ENCODE measurements around the gene MAP2K7.
A peak's percentile ranks its signal among the peaks of the same experiment; 100 is the strongest.

Gene MAP2K7

DNA sequence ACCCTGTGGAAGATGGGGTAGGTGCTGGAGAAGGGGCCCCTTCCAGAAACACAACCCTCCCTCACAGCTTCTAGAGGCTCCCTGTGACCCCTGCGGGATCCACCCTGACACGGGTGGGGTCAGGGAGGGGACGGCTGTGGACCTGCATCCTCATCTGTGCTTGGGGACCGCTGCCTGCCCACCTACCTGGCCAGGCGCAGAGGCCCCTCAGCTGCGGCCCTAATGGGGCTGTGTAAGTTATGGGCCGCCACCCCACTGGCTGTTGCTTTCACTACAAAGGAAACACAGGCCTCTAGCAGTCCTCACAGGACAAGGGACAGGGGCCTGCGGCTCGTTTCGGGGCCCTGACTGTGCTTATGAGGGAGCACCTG lies 29.2 kb downstream of the MAP2K7 start:
- H3K4me3 ChIP-seq (ENCODE audit: low read depth, low read length) = no peak overlapping the region
- TF ChIP-seq, protein P1, sequence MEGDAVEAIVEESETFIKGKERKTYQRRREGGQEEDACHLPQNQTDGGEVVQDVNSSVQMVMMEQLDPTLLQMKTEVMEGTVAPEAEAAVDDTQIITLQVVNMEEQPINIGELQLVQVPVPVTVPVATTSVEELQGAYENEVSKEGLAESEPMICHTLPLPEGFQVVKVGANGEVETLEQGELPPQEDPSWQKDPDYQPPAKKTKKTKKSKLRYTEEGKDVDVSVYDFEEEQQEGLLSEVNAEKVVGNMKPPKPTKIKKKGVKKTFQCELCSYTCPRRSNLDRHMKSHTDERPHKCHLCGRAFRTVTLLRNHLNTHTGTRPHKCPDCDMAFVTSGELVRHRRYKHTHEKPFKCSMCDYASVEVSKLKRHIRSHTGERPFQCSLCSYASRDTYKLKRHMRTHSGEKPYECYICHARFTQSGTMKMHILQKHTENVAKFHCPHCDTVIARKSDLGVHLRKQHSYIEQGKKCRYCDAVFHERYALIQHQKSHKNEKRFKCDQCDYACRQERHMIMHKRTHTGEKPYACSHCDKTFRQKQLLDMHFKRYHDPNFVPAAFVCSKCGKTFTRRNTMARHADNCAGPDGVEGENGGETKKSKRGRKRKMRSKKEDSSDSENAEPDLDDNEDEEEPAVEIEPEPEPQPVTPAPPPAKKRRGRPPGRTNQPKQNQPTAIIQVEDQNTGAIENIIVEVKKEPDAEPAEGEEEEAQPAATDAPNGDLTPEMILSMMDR (IDR thresholded peaks at IDR 0.05; ENCODE audit: low read depth, low read length) = no peak
- in situ Hi-C loops (cut with HindIII; ENCODE audit: low sequenced_read_pairs) = no loop called here
- no peak for DNase-seq (ENCODE audit: low read depth, low spot score)

DNA sequence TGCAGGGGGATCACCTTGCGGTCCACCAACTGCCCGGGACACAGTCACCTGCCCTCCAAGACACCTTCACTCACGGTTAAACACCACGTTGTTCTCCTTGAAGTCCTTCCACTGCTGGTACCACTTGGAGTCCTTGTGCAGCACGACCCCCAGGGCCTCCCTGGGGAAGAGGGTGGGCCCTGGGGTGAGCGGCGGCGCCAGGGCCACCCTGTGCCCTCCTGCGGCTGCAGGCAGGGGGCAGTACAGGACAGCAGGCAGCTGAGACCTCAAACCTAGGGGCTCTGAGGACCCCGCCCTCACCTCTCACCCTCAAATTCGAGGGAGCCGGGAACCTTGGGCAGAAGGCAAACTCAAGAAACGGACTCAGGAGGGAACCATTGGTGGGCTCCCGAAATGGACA lies 29.7 kb downstream of the MAP2K7 start:
- in situ Hi-C loops (cut with HindIII; ENCODE audit: low sequenced_read_pairs) = no loop called here
- TF ChIP-seq, protein P1 (IDR thresholded peaks at IDR 0.05; ENCODE audit: low read depth, low read length) = peak; percentile 38
- DNase-seq (ENCODE audit: low read depth, low spot score) = no peak
- H3K4me3 ChIP-seq (ENCODE audit: low read depth, low read length) = no peak overlapping the region

DNA sequence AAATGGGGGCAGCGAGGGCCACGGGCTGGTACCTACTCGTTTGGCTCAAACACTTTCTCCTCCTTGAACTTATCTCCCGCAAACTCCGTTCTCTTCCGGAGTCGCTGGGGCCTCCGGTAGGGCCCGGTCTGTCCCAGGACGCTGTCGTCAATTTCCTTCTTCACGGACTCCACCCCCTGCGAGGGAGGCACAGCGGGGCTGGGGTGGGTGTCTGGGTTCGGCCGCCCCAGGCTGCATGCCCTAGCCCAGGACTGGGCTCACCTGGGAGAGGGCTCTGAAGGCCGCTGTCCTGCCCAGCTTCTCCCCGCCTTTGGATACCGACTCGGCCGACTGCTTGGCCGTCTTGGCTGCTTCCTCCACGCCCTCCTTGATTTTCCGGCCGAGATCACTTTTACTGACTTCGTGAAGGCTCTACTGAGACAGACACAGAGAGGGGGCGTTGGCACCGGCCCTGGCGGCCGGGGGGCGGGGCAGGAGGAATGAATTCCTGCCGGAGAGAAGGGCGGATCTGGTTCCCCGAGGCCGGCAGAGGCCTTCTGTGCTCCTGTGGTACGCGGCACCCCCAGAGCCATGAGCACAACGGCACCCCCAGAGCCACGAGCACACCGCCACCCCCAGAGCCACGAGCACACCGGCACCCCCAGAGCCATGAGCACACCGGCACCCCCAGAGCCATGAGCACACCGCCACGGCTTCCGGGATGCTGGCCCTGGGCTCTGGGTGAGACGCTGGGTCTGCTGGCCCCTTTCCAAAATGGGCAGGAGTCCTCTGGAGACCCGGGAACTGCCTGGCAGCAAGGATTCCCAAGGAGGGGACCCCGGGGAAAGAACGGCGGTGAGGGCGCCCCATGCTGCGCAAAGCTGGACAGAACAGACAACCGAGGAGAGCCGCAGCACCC lies 30.4 kb downstream of the MAP2K7 start:
- TF ChIP-seq, protein P1 (IDR thresholded peaks at IDR 0.05; ENCODE audit: low read depth, low read length) = no peak
- DNase-seq (ENCODE audit: low read depth, low spot score) = no peak
- H3K4me3 ChIP-seq (ENCODE audit: low read depth, low read length) = no peak overlapping the region
- in situ Hi-C loops (cut with HindIII; ENCODE audit: low sequenced_read_pairs) = no loop called here

DNA sequence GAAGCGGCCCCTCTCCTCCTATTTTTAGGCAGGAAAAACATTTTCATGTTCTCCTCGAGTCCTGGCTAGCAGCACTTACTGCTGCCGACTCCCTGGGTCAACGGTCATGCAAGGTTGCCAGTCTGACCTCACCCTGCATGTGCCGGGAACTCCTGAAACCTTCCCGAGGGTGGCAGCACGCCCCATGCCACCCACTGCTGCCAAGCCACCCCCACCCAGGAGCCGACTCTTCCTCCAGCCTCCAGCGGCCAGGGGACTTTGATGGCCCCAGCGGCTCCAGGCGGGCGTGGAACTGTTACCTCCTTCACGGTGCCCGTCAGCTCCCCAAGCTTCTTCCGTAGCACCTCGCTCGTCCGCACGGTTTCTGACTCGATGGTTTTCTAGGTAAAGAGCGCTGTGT lies 31.1 kb downstream of the MAP2K7 start:
- TF ChIP-seq, protein P1 (IDR thresholded peaks at IDR 0.05; ENCODE audit: low read depth, low read length) = no peak
- in situ Hi-C loops (cut with HindIII; ENCODE audit: low sequenced_read_pairs) = no loop called here
- DNase-seq (ENCODE audit: low read depth, low spot score) = no peak
- H3K4me3 ChIP-seq (ENCODE audit: low read depth, low read length) = no peak overlapping the region

DNA sequence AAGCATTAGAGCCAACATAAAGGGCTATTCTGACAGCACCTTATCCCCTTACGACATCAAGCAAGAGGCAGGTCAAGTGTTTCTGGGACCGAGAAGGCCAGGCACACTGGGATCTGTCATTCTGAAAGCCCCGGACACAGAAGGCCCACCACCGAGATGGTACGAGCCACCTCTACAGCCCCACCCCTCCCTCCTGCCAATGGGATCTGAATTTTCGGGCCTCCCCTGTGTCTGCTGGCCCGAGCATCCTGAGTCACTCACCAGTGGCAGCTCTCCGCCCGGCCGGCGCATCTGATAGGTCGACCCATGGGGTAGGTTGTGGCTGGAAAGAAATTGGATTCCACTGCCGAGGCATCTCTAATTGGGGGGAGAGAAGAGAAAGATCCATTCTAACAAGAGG lies 37.2 kb downstream of the MAP2K7 start:
- in situ Hi-C loops (cut with HindIII; ENCODE audit: low sequenced_read_pairs) = no loop called here
- DNase-seq (ENCODE audit: low read depth, low spot score) = no peak
- no peak overlapping the region for H3K4me3 ChIP-seq (ENCODE audit: low read depth, low read length)
- TF ChIP-seq, protein P1 (IDR thresholded peaks at IDR 0.05; ENCODE audit: low read depth, low read length) = no peak

DNA sequence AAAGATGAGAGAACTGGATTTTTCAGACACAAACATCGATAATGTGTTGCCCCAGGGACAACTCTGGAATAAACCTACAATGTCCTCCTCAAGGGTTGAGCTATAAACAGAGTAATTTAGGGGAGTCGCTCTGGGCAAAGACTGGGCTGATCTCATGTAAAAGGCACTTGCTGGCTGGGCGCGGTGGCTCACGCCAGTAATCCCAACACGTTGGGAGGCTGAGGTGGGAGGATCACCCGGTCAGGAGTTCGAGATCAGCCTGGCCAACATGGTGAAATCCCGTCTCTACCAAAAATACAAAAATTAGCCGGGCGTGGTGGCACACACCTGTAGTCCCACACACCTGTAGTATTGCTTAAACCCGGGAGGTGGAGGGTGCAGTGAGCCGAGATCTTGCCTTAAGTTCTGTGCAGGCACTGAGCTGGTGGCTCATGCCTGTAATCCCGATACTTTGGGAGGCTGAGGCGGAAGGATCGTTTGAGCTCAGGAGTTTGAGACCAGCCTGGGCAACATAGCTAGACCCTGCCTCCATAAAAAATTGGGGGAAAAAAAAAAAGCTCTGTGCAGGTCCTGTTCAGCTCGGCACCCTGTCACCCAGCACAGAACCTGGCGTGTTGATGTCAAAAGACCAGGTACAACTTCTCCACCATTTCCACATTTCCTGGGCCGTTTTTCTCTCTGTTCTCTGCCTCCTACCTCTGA lies 38.4 kb downstream of the MAP2K7 start:
- no peak for DNase-seq (ENCODE audit: low read depth, low spot score)
- no peak overlapping the region for H3K4me3 ChIP-seq (ENCODE audit: low read depth, low read length)
- TF ChIP-seq, protein P1 (IDR thresholded peaks at IDR 0.05; ENCODE audit: low read depth, low read length) = no peak
- in situ Hi-C loops (cut with HindIII; ENCODE audit: low sequenced_read_pairs) = no loop called here

All from astrocyte of the spinal cord (primary cell).